GM23338 (cell line): ENCODE measurements around the gene SIN3B. TPM values are rescaled to one million over a fixed set of nuclear protein-coding genes. Genes with fewer than 3 reads are reported as not detected.

Experiments
- polyA plus RNA-seq: library from polyadenylated mRNA; unstranded; fragments of >200 nt; fragmentation: Nextera tagmentation; extraction: Ambion mirVana; gene quantifications from 2 replicates; pipeline ENCODE4 v1.2.1, GENCODE V29; 2016
- small RNA-seq: library from RNA; depleted of rRNA; stranded (forward); fragments of <200 nt; gene quantifications from one replicate; pipeline ENCODE3, GENCODE V24; 2014; ENCODE audit warnings: low replicate concordance
- total RNA-seq: library from RNA; depleted of rRNA; stranded (reverse); fragments of >200 nt; shearing (Covaris generic); gene quantifications from 2 replicates; pipeline ENCODE4 v1.2.3, GENCODE V29; 2014; rRNA removed

SIN3B gene
- total and polyA plus RNA-seq, 2 experiments from 2014 or later = 37.6 to 68.6 TPM

Small RNAs within 50 kb of the gene (small RNA-seq; reads per million reads assigned to genes)
- gene AC008737.3 (not detected), gene RN7SL823P (not detected), gene RN7SL835P (not detected)

Other genes with a start within 250 kb of the SIN3B start
- gene MED26, start 201.2 kb upstream of the SIN3B start, total RNA-seq = 13.1 and 15.4 TPM in 2 replicates
- 7.4 and 8.6 TPM in 2 replicates for gene MED26, start 201.2 kb upstream of the SIN3B start, polyA plus RNA-seq
- 64.2 and 81.7 TPM in 2 replicates for gene SMIM7, start 169.3 kb upstream of the SIN3B start, total RNA-seq
- 84.5 and 91.3 TPM in 2 replicates for gene SMIM7, start 169.3 kb upstream of the SIN3B start, polyA plus RNA-seq
- gene TMEM38A, start 168.3 kb upstream of the SIN3B start, total RNA-seq = 11.3 and 14.1 TPM in 2 replicates
- 5.9 and 7.6 TPM in 2 replicates for gene TMEM38A, start 168.3 kb upstream of the SIN3B start, polyA plus RNA-seq
- gene NWD1, start 109.6 kb upstream of the SIN3B start, total RNA-seq = 0.03 TPM in 1 of 2 replicates, not detected in the other
- gene NWD1, start 109.6 kb upstream of the SIN3B start, polyA plus RNA-seq = 0.06 TPM in 1 of 2 replicates, not detected in the other
- not detected in 2 replicates for gene F2RL3, start 59.6 kb downstream of the SIN3B start, total RNA-seq
- gene F2RL3, start 59.6 kb downstream of the SIN3B start, polyA plus RNA-seq = 0.14 TPM in 1 of 2 replicates, not detected in the other
- gene CPAMD8, start 197.4 kb downstream of the SIN3B start, total RNA-seq = 11.8 and 14.1 TPM in 2 replicates
- 4.4 and 4.6 TPM in 2 replicates for gene CPAMD8, start 197.4 kb downstream of the SIN3B start, polyA plus RNA-seq
- 10.6 and 11.1 TPM in 2 replicates for gene HAUS8, start 246.1 kb downstream of the SIN3B start, total RNA-seq
- gene HAUS8, start 246.1 kb downstream of the SIN3B start, polyA plus RNA-seq = 33.3 and 35.5 TPM in 2 replicates
- 61.3 and 65.6 TPM in 2 replicates for gene MYO9B, start 246.4 kb downstream of the SIN3B start, total RNA-seq
- 28.7 and 29.0 TPM in 2 replicates for gene MYO9B, start 246.4 kb downstream of the SIN3B start, polyA plus RNA-seq